ENCODE results near the gene TDRD12.
"Not testable (repeated sequence)": the region's sequence is repeated elsewhere in the genome, so short reads cannot be mapped to it uniquely, and the experiment has no call there.

Gene TDRD12

GRCh38 chr19:32865326-32865725, 145.8 kb downstream of the TDRD12 start:
- TF ChIP-seq CTCF (conservative IDR thresholded peaks at IDR 0.05) (no peak), ZFX (IDR thresholded peaks at IDR 0.05) (no peak)

GRCh38 chr19:32866061-32866460, 146.5 kb downstream of the TDRD12 start:
- no peak for TF ChIP-seq ZFX (IDR thresholded peaks at IDR 0.05)
- no peak for TF ChIP-seq CTCF (conservative IDR thresholded peaks at IDR 0.05)
- no peak overlapping the region for H3K27ac ChIP-seq

More at GRCh38 chr19:32865326-32865725, 145.8 kb downstream of the TDRD12 start:
- no peak overlapping the region for H3K27ac ChIP-seq

- no peak overlapping the region for H3K27ac ChIP-seq
- TF ChIP-seq ZFX (IDR thresholded peaks at IDR 0.05) (no peak), CTCF (conservative IDR thresholded peaks at IDR 0.05) (no peak)
Observed at GRCh38 chr19:32866564-32867265, 147.1 kb downstream of the TDRD12 start.

GRCh38 chr19:32867436-32867835, 147.9 kb downstream of the TDRD12 start:
- not testable (repeated sequence) for H3K27ac ChIP-seq

- H3K27ac ChIP-seq: no peak overlapping the region
- TF ChIP-seq CTCF (conservative IDR thresholded peaks at IDR 0.05) (no peak), ZFX (IDR thresholded peaks at IDR 0.05) (no peak)
Observed at GRCh38 chr19:32868206-32868950, 148.8 kb downstream of the TDRD12 start.

- TF ChIP-seq CTCF (conservative IDR thresholded peaks at IDR 0.05): no peak
- TF ChIP-seq ZFX (IDR thresholded peaks at IDR 0.05): no peak
- no peak within 1 kb of the TSS for H3K27ac ChIP-seq
Observed at GRCh38 chr19:32869369-32869965, 149.9 kb downstream of the TDRD12 start, which contains the start of gene SLC7A9. Gene SLC7A9, minus strand, starts transcription at chr19:32869767. Its CDS starts 1,233 bp downstream, at chr19:32868534.

- no peak overlapping the region for H3K27ac ChIP-seq
- TF ChIP-seq ZFX (IDR thresholded peaks at IDR 0.05) (no peak), CTCF (conservative IDR thresholded peaks at IDR 0.05) (no peak)
Observed at GRCh38 chr19:32869966-32870573, 150.5 kb downstream of the TDRD12 start.
